Adrenal gland (tissue), 12 donors: ENCODE results near the gene CCHCR1. TPM values are rescaled to one million over a fixed set of nuclear protein-coding genes. Genes with fewer than 3 reads are reported as not detected.

Experiments used
- DNase-seq, 7 donors: peaks; one replicate each; pipeline ENCODE4 v3.0.0-alpha.2; 2019 to 2020
- H3K27ac ChIP-seq, 5 donors: fragments of 200-600 bp; sonication (generic) in 4 of 5; 1 replicate in 3 of 5; 2 replicates in 2 of 5; pipeline versions ENCODE4 v1.5.1 to v1.8.0; 2016 to 2020; ENCODE audit warnings: mild to moderate bottlenecking in 1 of 5
- H3K27me3 ChIP-seq: fragments of 200-600 bp; 2 replicates; pipeline ENCODE4 v1.8.0; 2021
- H3K36me3 ChIP-seq, 2 donors: fragments of 200-600 bp; replicated peaks in 1 of 2; 1 replicate in 1 of 2; 2 replicates in 1 of 2; pipeline versions ENCODE4 v1.5.1 to v1.8.0; 2018 to 2022
- H3K4me1 ChIP-seq, 2 donors: fragments of 200-600 bp; replicated peaks in 1 of 2; 1 replicate in 1 of 2; 2 replicates in 1 of 2; pipeline versions ENCODE4 v1.5.1 to v1.8.0; 2018 to 2021
- H3K4me3 ChIP-seq, 4 donors: fragments of 200-600 bp; sonication (generic) in 3 of 4; one replicate each; pipeline ENCODE4 v1.5.1; 2016 to 2018
- H3K9me3 ChIP-seq, 3 donors: fragments of 200-600 bp; sonication (generic) in 1 of 3; replicated peaks in 1 of 3; 1 replicate in 2 of 3; 2 replicates in 1 of 3; pipeline versions ENCODE4 v1.5.1 to v1.8.0; 2016 to 2021
- CTCF ChIP-seq, 6 experiments: fragments of 450-650 bp in 4 of 6; fragments of 200-600 bp in 2 of 6; sonication (generic) in 1 of 6; IDR thresholded peaks; 1 replicate in 5 of 6; 2 replicates in 1 of 6; pipeline versions ENCODE4 v1.5.1 to v1.8.0; 2016 to 2021; ENCODE audit warnings: antibody characterized with exemption in 6 of 6, mild to moderate bottlenecking in 2 of 6, moderate library complexity in 1 of 6
- POLR2A ChIP-seq, 2 donors: fragments of 450-650 bp; IDR thresholded peaks; one replicate each; pipeline ENCODE4 v1.6.1; 2017; ENCODE audit warnings: antibody characterized with exemption in 2 of 2, mild to moderate bottlenecking in 2 of 2, moderate library complexity in 1 of 2
- WGBS, 4 donors: extraction: QIAGEN DNeasy Blood & Tissue Kit in 2 of 4; methylation state at CpG; one replicate each; pipeline versions ENCODE4 v1.1.5 to v1.1.7; 2013 to 2017; 5-methylcytosine and 5-hydroxymethylcytosine counted together
- intact Hi-C, 2 donors: fragments of 100-400 bp; cut with DNase I; formaldehyde crosslinking; loops; one replicate each; pipeline versions ENCODE4 v1.14.1 to v1.15.0; 2022 to 2023
- polyA plus RNA-seq, 3 donors: library from polyadenylated mRNA; stranded (reverse); fragments of 200-250 nt in 2 of 3; fragments of 350-450 nt in 1 of 3; fragmentation: Illumina TruSeq in 1 of 3; extraction: RNeasy Lipid Tissue Mini Kit (QIAGEN cat#74804) in 1 of 3; gene quantifications; one replicate each; pipeline ENCODE4 v1.2.3, GENCODE V29; 2013 to 2014
- total RNA-seq, 9 donors: library from RNA; depleted of rRNA in 4 of 9; stranded (reverse); fragments of >200 nt in 4 of 9; fragments of 120-200 nt in 1 of 9; fragmentation: NEBNext Ultra II Directional in 1 of 9; extraction: Animal tissue kit (Norgen Biotek cat#: 25700) in 1 of 9; gene quantifications; one replicate each; pipeline versions ENCODE4 v1.1.0 to v1.2.4, GENCODE V29; 2013 to 2023
- donor health status: healthy with polysubstance abuse.
- donor health status: Bipolar disorder and iron deficiency.
- donor health status: DM: yes; HTN: yes; CAD: no.
- donor health status: DM: no; HTN: no; CAD: no.
- donor health status: DM: no; HTN: no; CAD: no.
- donor health status: DM: yes; HTN: yes; CAD: no.

CCHCR1 gene
- total and polyA plus RNA-seq, 12 donors = 4.5 to 27.4 (median 13.6) TPM

- no peaks in the 10 kb centered on the region for H3K27me3 ChIP-seq
- H3K27ac ChIP-seq = no peak overlapping the region
- H3K4me1 ChIP-seq = peaks cover 0 to 4% of the 10 kb centered on the region in 2 donors
- H3K4me3 ChIP-seq = no peak overlapping the region
- DNase-seq = no peak
- H3K36me3 ChIP-seq = no peaks in the 10 kb centered on the region
- H3K9me3 ChIP-seq = no peaks in the 10 kb centered on the region
- intact Hi-C loops = no loop called here
- 57 to 71% (median 65%) methylated on average over 2 of the region's 2 CpGs for WGBS, 4 donors
- TF ChIP-seq CTCF (IDR thresholded peaks at IDR 0.05) (no peak), POLR2A (IDR thresholded peaks at IDR 0.05) (no peak)
Measured at GRCh38 chr6:31142361-31142761, 15.2 kb downstream of the CCHCR1 start.

GRCh38 chr6:31140643-31141042 lies 17.0 kb downstream of the CCHCR1 start:
- Histone ChIP-seq H3K27ac (no peak overlapping the region), H3K27me3 (no peaks in the 10 kb centered on the region), H3K4me3 (no peak overlapping the region), H3K4me1 (peaks cover 0 to 4% of the 10 kb centered on the region in 2 donors), H3K9me3 (no peaks in the 10 kb centered on the region), H3K36me3 (no peaks in the 10 kb centered on the region)
- no peak for DNase-seq
- WGBS, 4 donors = 76 to 97% (median 84%) methylated on average over 7 to 15 of the region's 15 CpGs
- intact Hi-C loops = no loop called here
- no peak for TF ChIP-seq CTCF (IDR thresholded peaks at IDR 0.05)
- TF ChIP-seq POLR2A (IDR thresholded peaks at IDR 0.05) = no peak

- Histone ChIP-seq H3K27ac (no peak overlapping the region), H3K27me3 (no peaks in the 10 kb centered on the region), H3K4me1 (peaks cover 0 to 4% of the 10 kb centered on the region in 2 donors), H3K9me3 (no peaks in the 10 kb centered on the region), H3K36me3 (no peaks in the 10 kb centered on the region), H3K4me3 (no peak overlapping the region)
- intact Hi-C loops = loop anchor here (2.0 to 5.0 kb wide), 4 partner anchors 53 to 238 kb away; no protein-coding TSS in a partner anchor
- no peak for TF ChIP-seq CTCF (IDR thresholded peaks at IDR 0.05)
- no peak for TF ChIP-seq POLR2A (IDR thresholded peaks at IDR 0.05)
- DNase-seq = no peak
- 19 to 34% (median 22%) methylated on average over 4 of the region's 4 CpGs for WGBS, 4 donors
Measured at GRCh38 chr6:31139599-31139998, 18.0 kb downstream of the CCHCR1 start.

GRCh38 chr6:31138982-31139381 lies 18.6 kb downstream of the CCHCR1 start, which contains the start of gene PSORS1C2:
Gene PSORS1C2, minus strand, starts transcription at chr6:31139066. Its CDS starts 40 bp downstream, at chr6:31139026.
- intact Hi-C loops = loop anchor here (2.0 to 5.0 kb wide), 4 partner anchors 53 to 238 kb away; no protein-coding TSS in a partner anchor
- H3K27me3 ChIP-seq = no peaks in the 10 kb centered on the region
- no peaks in the 10 kb centered on the region for H3K9me3 ChIP-seq
- peaks cover 0 to 4% of the 10 kb centered on the region in 2 donors for H3K4me1 ChIP-seq
- no peaks in the 10 kb centered on the region for H3K36me3 ChIP-seq
- DNase-seq = no peak
- WGBS, 4 donors = 88 to 100% (median 92%) methylated on average over 3 to 4 of the region's 4 CpGs
- no peak within 1 kb of the TSS for H3K27ac ChIP-seq
- TF ChIP-seq CTCF (IDR thresholded peaks at IDR 0.05) = no peak
- no peak for TF ChIP-seq POLR2A (IDR thresholded peaks at IDR 0.05)
- H3K4me3 ChIP-seq = no peak within 1 kb of the TSS
